Activated CD4-positive, alpha-beta T cell treated with anti-CD3 and anti-CD28 coated beads for 1 hour (primary cell): ENCODE results near the gene GXYLT2.
"Not testable (repeated sequence)": the region's sequence is repeated elsewhere in the genome, so short reads cannot be mapped to it uniquely, and the experiment has no call there.

Source experiments
- DNase-seq: peaks from one replicate; pipeline ENCODE4 v3.0.0-alpha.2; 2020

GXYLT2 gene

DNA sequence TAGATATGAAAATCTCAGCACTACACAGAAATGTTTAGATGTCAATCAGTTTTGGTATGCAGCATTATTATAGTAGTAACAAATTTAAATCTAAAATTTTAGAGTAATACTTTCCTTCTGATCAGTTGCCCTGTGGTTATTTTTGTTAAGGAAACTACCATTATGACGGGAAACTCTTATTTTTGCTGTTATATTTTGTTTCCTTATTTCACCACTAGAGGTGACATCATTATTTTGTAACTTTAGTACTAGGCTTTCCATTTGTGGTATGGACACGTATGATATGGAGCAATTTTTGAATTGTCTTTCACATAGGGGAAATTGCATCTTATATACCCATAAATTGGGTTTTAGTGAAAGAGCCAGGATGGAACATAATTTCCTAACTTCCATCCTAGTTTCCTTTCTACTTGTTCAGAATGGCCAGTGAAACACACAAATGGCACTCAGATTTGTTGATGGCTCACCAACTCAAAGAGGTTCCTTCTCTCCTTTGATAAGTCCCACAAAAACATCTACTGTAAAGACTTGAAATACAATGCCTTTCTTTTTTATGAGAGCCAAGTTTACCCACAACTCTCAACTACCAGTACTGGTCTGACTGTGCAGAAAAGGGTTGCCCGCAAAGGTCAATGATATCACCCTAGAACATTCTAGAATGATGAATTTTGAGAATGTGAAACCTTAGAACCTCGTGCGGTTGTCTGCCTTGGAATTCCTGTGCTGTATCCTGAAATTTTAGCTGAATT, 89.4 kb downstream of the GXYLT2 start:
- no peak for DNase-seq

DNA sequence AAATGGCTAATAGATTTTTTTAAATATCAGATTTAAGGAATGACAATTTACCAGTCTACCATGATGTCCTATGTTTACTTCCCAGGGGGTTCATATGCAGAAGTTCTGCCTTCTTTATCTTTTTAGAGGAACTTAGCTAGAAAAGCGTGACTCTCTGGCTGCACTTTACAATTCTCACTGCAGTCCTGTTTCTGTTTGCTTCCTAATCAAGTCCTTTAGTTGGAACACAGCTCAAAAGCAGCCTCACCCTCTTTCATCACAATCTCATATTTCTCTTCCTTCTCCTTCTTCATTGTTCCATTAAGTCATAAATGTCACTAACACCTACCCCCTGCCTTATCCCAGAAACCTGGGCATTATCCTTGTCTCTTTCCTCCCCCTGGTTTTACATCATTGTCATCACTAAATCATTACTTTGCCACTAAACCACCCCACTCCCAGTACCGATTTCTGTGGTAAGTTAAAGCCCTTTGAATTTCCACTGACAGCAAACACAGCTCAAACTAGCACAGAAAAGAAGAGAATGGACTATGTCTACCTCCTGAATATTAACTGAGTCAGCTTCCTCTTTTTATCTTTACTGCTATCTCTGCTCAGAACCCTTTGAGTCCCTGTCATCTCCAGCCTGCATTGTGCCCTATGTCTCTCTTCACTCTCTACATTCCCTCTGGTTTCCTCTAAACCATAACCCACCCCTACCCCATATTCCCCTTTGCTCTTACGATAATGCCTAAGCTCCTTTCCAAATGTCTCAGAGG, 94.9 kb downstream of the GXYLT2 start:
- no peak for DNase-seq

DNA sequence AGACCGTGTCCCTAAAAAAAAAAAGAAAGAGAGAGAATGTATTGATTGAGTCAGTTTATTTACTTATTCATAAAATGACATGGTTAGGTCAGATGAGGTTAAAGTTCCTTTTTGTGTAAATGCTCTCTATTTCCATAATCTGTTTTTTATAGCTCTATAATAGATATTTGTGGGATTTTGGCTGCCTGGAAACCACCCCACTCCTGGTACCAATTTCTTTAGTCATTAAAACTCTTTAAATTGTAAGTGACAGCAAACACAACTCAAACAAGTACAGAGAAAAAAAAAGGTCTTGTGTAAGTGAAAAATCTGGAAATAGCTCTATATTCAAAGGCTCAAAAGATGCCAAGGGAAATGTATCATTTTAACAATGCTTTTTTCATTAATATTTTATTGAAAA, 97.7 kb downstream of the GXYLT2 start:
- no peak for DNase-seq

DNA sequence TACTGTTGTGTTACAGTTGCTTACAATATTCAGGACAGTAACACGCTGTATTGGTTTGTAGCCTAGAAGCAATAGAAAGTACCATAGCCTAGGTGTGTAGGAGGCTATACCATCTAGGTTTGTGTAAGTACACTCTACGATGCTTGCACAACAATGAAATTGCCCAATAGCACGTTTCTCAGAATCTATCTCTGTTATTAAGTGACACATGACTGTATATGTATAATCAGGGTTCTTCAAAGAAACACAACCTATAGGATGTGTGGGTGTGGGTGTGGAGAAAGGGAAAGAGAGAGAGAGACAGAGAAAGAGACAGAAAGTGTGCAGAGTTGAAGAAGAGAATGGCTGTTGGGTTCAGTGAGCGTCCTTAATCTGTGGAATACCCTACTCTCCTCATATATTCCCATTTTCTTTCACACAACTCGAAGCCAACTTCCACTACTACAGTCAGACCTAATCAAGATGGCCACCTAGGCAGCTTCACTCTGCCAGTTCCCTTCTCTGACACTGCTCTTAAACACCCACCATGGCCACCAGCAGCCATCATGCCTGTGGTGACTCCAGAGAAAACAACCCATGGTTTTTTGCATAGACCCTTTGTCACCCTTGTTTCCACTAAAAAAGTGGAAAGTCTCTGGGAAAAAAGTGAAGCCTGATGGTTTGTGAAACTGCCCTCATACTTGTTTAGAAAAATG, 103.0 kb downstream of the GXYLT2 start:
- no peak for DNase-seq

DNA sequence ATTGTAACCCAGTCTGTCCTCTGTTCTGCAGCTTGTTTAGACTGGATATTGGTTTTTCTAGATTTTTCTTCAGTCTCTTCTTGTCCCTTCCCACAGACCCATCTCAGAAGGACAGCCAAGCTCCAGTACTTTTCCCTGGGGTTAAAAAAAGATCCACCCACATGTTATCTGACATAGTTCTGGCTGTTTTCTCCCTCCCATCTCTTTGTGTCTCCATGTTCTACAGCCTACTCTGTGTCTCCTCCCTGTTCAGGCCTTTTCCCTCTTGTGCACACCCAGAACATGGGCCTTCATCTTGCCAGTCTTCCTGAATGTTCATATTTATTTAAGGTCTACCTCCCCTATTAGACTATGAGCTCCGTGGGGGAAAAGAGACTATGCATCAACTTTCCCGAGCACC, 103.7 kb downstream of the GXYLT2 start:
- DNase-seq: no peak

DNA sequence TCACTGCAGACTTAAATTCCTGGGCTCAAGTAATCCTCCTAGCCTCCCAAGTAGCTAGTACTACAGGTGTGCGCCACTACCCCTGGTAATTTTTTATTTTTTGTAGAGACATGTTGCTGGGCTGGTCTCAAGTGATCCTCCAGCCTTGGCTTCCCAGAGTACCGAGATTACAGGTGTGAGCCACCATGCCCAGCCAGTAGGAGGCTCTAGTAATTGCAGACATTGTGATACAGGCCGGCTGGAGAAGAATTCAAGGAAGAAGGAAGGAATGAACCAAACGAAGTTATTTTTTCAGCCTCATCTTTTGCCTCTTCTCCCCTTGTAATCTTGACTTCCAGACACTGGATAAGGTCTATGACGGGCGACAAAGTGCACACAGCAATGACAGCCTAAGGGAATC, 105.5 kb downstream of the GXYLT2 start:
- DNase-seq: no peak

DNA sequence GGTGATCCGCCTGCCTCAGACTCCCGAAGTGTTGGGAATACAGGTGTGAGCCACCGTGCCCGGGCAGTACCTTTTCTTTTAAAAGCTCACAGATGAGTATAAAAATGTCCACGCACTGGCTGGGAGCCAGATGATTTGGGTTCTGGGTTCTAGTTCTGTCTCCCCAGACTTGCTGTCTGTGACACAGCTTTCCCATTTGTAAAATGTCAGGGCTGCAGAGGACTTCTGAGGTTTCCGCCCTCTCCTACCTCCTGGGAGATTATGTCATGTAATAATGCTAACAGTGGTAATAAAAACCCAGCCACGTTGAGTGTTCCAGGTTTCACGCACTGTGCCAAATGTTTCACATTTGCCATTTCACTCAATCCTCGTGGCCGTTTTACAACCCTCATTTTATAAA, 107.5 kb downstream of the GXYLT2 start:
- no peak for DNase-seq

DNA sequence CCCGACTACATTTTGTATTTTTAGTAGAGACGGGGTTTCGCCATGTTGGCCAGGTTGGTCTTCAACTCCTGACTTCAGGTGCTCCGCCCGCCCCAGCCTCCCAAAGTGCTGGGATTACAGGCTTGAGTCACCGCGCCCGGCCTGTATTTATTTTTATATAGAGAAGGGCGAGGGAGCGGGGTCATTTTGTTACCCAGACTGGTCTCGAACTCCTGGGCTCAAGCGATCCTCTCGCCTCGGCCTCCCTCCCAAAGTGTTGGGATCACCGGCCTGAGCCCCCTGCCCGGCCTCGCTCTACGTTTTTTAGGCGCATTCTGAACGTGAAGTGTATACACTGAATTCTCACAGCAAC, 108.3 kb downstream of the GXYLT2 start:
- no peak for DNase-seq

DNA sequence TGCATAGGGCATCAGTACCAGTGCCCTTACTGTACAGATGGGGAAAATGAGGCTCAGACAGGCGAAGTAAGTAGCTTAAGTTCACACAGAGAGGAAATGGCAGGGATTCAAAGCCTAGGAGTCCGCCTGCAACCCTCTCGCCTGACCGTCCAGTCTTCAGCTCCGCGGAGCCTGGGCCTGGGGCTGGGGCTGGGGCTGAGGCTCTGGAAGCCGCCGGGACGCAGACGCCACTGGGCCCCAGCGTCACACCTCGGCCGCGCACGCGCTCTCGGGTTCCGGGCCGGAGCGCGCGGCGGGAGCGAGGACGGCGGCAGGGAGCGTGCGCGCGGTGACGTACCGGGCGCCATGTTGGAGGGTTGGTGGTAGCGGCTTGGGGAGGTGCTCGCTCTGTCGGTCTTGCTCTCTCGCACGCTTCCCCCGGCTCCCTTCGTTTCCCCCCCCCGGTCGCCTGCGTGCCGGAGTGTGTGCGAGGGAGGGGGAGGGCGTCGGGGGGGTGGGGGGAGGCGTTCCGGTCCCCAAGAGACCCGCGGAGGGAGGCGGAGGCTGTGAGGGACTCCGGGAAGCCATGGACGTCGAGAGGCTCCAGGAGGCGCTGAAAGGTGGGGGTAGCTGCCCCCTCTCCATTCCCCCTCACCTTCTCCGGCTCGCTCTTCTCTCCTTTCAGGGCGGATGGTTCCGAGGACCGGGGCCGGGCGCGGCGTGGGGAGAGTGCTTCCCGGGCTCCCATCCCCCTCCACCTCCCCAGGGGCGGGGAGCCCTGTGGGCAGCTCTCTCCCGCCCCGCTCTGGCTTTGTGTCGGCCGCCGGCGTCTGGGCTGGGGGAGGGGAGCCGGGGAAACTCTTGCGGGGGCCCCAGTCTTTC, 108.9 kb downstream of the GXYLT2 start, which contains the start of gene PPP4R2:
TSS of gene PPP4R2 (plus strand) at position 339 of the 861 bp plus-strand sequence. CDS start at position 566, 227 bp downstream.
- peak; percentile 87 for DNase-seq

DNA sequence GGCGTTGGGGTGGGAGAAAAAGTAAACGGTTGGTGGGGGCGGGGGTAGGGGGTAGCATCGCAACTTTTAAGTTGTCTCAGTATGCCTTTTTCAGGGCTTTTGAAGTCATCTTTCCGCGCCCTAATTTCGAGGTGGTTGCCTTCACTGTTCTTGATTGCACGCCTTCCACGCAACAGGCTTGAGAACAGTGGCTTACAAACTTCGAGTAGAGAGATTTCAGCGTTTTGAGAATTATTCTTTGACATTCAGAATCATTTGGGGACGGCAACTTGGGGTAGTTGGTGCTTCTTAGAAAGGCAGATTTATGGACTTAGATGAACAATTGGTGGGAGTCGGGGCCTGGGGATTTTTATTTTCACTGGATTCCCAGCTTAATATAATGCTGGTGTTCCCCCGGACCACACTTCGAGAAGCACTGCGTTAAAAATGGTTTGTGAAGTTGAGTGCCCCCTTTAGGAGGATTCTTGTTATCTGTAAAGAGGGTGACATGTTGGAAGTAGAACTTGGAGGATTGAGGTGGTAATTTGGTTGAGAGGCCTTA, 109.6 kb downstream of the GXYLT2 start:
- peak; percentile 13 for DNase-seq

DNA sequence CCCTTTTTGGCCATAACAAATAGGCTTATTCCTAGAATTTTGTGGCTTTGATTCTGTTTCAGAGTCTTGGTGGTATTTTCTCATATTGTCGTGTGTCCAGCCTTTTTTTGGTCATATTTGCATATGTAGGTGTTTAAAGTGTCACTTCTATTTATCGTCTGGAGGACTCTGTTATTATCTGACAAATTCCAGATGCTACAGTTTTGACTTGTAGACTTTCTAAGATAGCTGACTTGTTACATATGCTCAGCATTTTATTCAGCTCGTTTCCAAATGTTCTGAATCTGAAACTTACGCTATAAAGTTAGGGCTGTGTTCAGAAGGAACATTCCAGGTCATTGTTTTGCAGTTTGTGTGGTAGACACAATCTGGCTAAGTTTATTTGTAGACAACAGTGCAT, 110.6 kb downstream of the GXYLT2 start:
- no peak for DNase-seq

DNA sequence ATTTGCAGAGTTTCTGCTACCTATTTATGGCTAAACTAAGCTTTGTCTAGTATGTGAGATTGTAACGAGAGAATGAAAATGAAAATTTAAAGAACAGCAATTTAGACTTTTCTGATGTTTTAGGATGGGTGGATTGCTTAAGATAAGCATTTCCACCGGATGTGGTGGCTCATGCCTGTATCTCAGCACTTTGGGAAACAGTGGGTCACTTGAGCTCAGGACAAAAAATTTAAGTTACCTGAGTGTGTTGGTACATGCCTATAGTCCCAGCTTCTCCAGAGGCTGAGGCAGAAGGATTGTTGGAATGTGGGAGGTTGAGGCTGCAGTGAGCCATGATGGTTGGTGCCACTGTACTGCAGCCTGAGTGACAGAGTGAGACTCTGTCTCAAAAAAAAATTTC, 112.1 kb downstream of the GXYLT2 start:
- no peak for DNase-seq

DNA sequence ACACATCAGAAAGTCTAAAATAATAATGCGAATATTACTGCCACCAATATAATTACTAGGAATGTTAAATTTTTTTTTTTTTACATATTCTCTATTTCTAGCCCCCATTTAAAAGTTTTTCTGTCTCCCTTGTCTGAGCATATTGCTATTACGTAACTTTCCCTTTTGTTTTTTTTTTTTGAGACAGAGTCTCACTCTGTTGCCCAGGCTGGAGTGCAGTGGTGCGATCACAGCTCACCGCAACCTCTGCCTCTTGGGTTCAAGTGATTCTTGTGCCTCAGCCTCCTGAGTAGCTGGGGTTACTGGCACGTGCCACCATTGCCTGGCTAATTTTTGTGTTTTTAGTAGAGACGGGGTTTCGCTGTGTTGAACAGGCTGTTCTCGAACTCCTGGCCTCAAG, 115.2 kb downstream of the GXYLT2 start:
- DNase-seq: not testable (repeated sequence)

DNA sequence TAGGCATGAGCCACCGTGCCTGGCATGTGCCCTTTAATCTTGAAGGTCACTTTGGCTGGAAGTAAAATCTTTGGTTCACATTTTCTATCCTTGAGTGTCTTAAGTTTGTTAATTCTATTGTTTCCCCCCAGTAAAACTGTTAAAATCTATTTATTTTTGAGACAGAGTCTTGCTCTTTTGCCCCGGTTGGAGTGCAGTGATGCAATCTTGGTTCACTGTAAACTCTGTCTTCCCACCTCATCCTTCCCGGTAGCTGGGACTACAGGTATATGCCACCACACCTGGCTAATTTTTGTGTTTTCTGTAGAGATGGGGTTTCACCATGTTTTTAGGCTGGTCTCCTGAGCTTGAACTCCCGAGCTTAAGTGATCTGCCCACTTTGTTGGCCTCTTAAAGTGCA, 116.5 kb downstream of the GXYLT2 start:
- DNase-seq: no peak

DNA sequence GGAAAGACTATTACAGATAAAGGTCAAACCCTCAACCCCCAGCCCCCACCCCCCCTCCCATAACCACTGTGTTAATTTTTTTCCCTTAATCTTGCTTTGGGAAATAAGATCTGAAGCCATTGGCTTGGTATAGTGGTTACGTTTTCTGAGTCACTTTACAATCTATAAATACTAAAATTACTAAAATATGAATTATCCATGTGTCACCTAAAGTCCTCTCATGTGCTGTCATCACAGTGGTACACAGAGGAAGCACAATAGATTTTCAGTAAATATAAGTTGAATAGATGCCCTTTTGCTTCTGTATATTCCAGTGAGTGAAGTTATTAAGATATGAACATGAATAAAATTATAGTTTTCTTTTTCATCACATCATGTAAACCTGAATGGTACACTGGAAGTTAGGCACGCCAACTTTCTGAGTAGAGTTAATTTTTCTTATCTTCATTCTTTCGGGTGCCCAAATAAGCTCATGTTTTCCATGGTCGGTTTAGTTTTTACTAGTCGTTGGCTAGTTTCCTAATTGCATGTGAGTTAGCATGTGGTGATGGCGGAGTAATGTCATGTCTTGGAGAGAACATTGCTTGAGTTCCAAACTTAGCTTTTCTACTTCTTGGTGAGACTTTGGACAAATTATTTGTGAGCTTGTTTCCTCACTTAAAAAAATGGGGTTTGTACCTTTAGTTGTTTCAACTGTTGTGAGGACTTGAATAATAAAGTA, 120.3 kb downstream of the GXYLT2 start:
- no peak for DNase-seq

DNA sequence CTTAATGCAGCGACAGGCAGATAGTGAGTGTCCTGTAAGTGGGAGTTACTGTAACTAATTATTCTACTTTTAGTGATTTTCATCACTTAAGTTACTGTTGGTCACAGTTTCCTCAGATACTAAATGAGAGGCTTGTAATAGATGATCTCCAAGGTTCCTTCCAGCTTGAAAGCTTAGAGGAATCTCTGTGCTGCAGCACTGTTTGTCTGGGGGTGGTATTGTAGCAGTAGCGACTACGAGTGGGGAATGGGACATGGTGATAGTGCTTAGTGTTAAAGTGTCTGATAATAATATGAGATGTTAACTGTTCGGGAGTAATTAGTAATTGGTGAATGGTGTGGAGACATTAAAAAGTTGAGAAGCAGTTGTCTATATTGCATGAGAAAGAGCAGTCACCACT, 121.2 kb downstream of the GXYLT2 start:
- no peak for DNase-seq

DNA sequence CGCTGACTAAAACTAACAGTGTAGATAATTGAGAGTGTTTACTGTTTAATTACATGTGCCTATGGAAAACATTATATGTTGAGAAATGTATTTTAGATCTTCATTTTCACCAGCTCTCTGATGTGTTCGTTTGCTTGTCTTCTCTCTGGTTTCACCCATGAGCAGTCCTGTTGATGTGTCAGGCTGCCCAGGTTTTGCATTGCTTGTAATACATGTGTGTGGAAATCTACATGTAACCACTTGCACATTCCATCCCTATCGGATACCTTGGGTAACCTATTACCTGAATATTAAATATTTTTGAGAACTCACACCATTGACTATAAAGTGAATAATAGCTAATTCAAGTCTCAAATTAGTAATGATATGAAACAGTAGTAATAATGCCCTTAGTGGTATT, 121.9 kb downstream of the GXYLT2 start:
- no peak for DNase-seq

DNA sequence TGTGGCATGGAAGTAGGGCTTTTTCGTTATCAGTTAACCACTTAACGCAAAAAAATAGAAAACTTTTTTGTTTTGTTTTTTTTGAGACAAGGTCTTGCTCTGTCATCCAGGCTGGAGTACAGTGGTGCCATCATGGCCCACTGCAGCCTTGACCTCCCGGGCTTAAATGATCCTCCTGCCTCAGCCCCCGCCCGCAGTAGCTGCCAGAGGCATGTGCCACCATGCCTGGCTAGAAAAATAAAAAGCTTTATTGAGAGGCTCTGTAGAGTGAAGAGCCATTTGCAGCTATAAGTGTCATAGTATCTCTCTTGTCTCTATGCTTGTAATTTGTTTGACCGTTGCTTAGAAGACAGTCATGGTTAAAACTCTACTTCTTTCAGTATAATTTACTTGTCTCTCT, 122.3 kb downstream of the GXYLT2 start:
- DNase-seq: no peak

DNA sequence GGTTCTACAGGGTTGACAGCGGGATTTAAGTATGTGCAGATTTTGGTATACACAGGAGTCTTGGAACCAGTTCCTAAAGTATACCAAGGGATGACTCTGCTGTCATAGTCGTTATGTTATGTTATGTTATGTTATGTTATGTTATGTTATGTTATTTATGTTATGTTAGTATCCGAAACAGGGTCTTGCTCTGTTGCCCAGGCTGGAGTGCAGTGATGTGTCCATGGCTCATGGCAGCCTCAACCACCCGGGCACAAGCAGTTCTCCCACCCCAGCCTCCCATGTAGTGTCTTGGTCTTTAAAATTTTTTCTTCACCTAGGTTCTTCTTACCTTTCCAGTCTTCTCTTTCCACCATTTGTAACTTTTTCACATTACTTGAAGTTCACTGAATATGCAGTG, 130.5 kb downstream of the GXYLT2 start:
- DNase-seq: no peak

DNA sequence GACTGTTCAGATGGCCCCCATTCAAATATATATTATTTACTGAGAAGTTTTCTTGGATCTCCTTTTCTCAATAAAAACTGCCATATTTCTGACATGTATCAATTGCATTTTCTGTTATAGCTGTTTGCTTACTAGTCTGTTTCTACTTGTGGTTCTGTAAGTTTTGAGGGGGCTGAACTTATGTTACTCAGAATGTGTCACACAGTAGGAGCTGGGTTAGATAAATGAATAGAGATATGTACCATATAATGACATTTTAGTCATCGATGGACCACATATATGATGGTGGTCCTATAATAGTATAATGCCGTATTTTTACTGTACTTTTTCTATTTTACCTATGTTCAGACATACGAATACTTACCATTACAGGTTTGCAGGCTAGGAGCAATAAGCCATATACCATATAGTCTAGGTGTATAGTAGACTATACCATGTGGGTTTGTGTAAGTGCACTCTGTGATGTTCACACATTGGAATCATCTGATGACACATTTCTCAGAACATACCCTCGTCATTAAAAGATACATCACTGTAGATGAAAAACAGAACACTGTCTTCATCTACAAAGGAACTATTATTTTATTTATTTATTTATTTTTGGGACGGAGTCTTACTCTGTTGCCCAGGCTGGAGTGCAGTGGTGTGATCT, 131.1 kb downstream of the GXYLT2 start:
- DNase-seq: no peak

DNA sequence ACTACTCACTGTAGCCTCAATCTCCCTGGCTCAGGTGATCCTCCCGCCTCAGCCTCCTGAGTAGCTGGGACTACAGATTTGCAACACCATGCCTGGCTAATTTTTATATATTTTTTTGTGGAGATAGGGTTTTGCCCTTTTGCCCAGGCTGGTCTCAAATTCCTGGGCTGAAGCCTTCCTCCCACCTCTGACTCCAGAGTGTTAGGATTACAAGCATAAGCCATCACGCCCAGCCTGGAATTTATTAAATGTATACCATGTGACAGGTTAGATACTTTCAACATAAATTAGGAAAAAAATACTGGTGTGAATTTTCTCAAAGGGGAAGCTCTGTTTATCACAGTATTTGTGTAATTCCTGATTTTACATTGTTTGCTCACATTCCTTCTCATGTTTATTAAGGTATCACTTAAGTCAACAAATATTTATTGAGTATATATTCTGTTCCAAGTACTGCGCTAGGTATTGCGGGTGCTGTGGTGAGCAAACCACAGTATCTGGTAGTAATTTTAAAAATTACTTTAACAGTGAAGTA, 133.5 kb downstream of the GXYLT2 start:
- no peak for DNase-seq
